Nephron (organoid): ENCODE measurements around the gene ALK.

ENCODE experiments used
- H3K27ac Mint-ChIP-seq, 3 experiments: 2 replicates each; pipeline ENCODE4 v1.8.0; 2020; ENCODE audit warnings: mixed read lengths in 3 of 3, mild to moderate bottlenecking in 2 of 3, moderate library complexity in 1 of 3
- H3K27me3 Mint-ChIP-seq: 2 replicates; pipeline ENCODE4 v1.8.0; 2021; ENCODE audit warnings: low read depth, mild to moderate bottlenecking, moderate library complexity, mixed read lengths
- H3K36me3 Mint-ChIP-seq: 2 replicates; pipeline ENCODE4 v1.8.0; 2020; ENCODE audit warnings: low read depth, mixed read lengths
- H3K4me1 Mint-ChIP-seq: 2 replicates; pipeline ENCODE4 v1.8.0; 2020; ENCODE audit warnings: mixed read lengths
- H3K4me3 Mint-ChIP-seq, 3 experiments: 2 replicates each; pipeline ENCODE4 v1.8.0; 2020; ENCODE audit warnings: mild to moderate bottlenecking in 3 of 3, mixed read lengths in 3 of 3, moderate library complexity in 2 of 3
- H3K9me3 Mint-ChIP-seq: 2 replicates; pipeline ENCODE4 v1.8.0; 2020; ENCODE audit warnings: mixed read lengths
- TF ChIP-seq, protein P1 (sequence below), 3 experiments: fragments of 200-600 bp; sonication (generic); IDR thresholded peaks; one replicate each; pipeline ENCODE4 v1.5.0; 2021; ENCODE audit warnings: antibody characterized with exemption in 3 of 3; ENCODE audit not compliant: unreplicated experiment in 3 of 3

The ALK gene

DNA sequence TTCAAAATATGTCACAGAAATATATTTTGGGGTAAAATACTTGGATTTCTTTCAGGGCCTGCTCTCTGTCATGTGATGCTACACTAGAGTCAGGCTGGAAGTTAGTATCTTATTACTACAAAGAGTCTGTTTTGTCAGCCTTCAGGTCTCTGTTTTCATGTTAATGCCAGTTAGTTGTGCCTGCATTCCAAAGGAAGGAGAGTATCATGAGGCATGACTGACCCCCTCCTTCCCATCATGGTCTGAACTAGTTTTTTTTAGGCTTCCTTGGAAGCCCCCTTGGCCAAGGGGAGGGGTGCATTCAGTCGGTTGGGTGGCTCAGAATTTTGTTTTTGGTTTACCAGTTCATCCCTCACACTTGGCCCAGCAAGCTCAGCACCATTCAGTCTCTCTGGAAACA lies 318.0 kb downstream of the ALK start:
- Mint-ChIP-seq H3K27ac (no peak overlapping the region), H3K36me3 (no peaks in the 10 kb centered on the region), H3K27me3 (no peaks in the 10 kb centered on the region), H3K4me1 (peaks cover 12% of the 10 kb centered on the region), H3K9me3 (peaks cover 5% of the 10 kb centered on the region), H3K4me3 (no peak overlapping the region)
- TF ChIP-seq, protein P1, sequence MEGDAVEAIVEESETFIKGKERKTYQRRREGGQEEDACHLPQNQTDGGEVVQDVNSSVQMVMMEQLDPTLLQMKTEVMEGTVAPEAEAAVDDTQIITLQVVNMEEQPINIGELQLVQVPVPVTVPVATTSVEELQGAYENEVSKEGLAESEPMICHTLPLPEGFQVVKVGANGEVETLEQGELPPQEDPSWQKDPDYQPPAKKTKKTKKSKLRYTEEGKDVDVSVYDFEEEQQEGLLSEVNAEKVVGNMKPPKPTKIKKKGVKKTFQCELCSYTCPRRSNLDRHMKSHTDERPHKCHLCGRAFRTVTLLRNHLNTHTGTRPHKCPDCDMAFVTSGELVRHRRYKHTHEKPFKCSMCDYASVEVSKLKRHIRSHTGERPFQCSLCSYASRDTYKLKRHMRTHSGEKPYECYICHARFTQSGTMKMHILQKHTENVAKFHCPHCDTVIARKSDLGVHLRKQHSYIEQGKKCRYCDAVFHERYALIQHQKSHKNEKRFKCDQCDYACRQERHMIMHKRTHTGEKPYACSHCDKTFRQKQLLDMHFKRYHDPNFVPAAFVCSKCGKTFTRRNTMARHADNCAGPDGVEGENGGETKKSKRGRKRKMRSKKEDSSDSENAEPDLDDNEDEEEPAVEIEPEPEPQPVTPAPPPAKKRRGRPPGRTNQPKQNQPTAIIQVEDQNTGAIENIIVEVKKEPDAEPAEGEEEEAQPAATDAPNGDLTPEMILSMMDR (IDR thresholded peaks at IDR 0.05; ENCODE audit: unreplicated experiment in 3 of 3), result no peak

DNA sequence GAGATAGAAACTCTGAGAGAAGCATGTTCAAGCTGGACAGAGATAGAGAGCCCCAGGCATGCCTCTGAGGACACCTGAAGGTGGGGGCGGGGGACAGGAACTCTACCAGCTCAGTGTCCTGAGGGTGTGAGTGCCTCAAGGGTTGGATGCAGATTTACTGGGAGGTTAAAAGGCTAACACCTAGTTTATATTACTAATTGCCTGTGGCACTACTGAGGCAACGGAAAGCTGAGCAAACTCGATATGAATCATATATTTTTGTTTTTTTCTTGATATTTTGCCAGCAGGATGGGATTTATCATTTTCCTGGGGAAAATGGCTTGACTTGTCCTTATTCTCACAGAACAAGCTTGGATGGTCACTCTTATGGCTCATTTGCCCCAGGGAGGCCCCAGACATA lies 319.5 kb downstream of the ALK start:
- Mint-ChIP-seq H3K4me1 (peaks cover 15% of the 10 kb centered on the region), H3K27me3 (no peaks in the 10 kb centered on the region), H3K4me3 (no peak overlapping the region), H3K27ac (no peak overlapping the region), H3K36me3 (no peaks in the 10 kb centered on the region), H3K9me3 (peaks cover 5% of the 10 kb centered on the region)
- TF ChIP-seq, protein P1 (IDR thresholded peaks at IDR 0.05; ENCODE audit: unreplicated experiment in 3 of 3), result no peak

DNA sequence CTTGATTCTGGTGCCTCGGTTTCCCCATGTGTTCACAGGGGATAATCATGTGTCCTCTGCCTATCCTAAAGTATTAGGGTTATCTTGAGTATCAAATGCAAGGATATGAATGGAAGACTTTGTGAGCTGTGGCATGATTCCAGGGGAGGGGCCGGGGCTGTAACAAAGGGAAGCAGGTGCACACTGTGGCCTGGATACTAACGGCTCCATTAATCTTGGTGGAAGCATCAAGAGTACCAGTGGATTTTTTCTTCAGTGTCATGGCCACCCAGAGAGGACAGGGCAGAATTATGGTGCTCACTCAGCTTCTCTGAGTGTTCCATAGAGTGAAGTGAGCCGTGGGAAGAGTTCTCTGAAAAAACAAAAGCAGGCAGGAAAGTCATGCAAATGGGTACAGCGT lies 320.1 kb downstream of the ALK start:
- Mint-ChIP-seq H3K36me3 (no peaks in the 10 kb centered on the region), H3K27ac (no peak overlapping the region), H3K9me3 (peaks cover 5% of the 10 kb centered on the region), H3K4me3 (no peak overlapping the region), H3K4me1 (peaks cover 16% of the 10 kb centered on the region), H3K27me3 (no peaks in the 10 kb centered on the region)
- TF ChIP-seq, protein P1 (IDR thresholded peaks at IDR 0.05; ENCODE audit: unreplicated experiment in 3 of 3), result no peak

DNA sequence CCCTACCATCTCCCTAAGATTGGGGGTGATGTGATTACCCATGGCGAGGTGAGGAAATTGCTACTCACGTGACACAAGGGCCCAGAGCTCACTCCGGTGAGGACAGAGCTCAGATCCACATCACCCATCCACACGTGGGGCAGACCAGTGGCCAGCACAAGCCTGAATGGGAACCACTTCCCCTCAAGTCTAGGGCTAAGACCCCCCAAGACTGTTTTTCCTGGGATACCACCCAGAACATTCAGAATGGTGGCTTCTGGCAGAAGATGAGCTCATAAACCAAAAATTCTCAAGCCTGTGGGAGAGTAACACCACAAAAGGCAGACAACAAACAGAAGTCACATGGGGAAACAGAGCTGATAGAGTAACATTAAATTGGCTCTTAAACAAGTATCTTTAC lies 321.4 kb downstream of the ALK start:
- H3K4me3 Mint-ChIP-seq, result no peak overlapping the region
- H3K9me3 Mint-ChIP-seq, result peaks cover 5% of the 10 kb centered on the region
- H3K27me3 Mint-ChIP-seq, result no peaks in the 10 kb centered on the region
- no peaks in the 10 kb centered on the region for H3K36me3 Mint-ChIP-seq
- TF ChIP-seq, protein P1 (IDR thresholded peaks at IDR 0.05; ENCODE audit: unreplicated experiment in 3 of 3), result no peak
- H3K4me1 Mint-ChIP-seq, result peaks cover 16% of the 10 kb centered on the region
- no peak overlapping the region for H3K27ac Mint-ChIP-seq

DNA sequence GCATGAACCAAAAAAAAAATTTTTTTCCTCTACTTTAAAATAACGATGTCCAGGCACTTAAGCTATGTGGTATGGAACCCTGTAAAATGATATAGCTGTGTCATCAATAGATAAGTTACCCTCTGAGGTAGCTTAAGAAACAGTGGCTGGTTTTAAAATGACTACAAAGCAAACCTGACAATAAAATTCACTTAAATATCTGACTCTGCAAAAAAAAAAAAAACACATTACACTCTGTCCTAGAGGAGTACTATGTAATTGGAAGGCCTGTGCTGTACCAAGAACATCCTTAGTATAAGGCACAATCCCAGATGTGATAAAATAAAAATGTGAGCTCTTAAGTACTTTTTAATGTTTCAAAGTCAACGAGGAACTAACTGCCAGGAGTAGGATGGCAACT lies 322.4 kb downstream of the ALK start:
- Mint-ChIP-seq H3K27me3 (no peaks in the 10 kb centered on the region), H3K4me1 (peaks cover 16% of the 10 kb centered on the region), H3K27ac (no peak overlapping the region), H3K9me3 (peaks cover 5% of the 10 kb centered on the region), H3K4me3 (no peak overlapping the region), H3K36me3 (no peaks in the 10 kb centered on the region)
- TF ChIP-seq, protein P1 (IDR thresholded peaks at IDR 0.05; ENCODE audit: unreplicated experiment in 3 of 3), result no peak

DNA sequence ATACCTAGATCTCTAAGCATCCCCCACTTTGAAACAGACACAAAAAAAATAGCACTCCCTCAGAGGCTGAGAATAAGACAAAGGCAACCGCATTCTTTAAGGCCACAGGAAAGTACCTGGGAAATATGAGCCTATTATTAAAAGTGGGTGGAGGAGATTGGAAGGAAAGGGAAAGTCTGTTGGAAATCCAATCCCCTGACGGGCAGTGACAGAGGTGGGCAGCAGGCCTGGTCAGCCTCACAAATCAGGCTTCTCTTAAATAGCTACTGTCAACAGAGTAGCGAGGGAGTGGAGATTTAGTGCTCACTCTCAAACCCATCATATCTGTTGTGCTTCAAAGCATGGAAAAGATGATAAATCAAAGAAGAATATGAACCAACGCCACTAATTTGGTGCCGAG lies 324.4 kb downstream of the ALK start:
- H3K4me3 Mint-ChIP-seq, result no peak overlapping the region
- TF ChIP-seq, protein P1 (IDR thresholded peaks at IDR 0.05; ENCODE audit: unreplicated experiment in 3 of 3), result no peak
- peaks cover 12% of the 10 kb centered on the region for H3K27me3 Mint-ChIP-seq

More for the DNA sequence above, 324.4 kb downstream of the ALK start:
- Mint-ChIP-seq H3K9me3 (peaks cover 5% of the 10 kb centered on the region), H3K36me3 (no peaks in the 10 kb centered on the region), H3K4me1 (peaks cover 16% of the 10 kb centered on the region), H3K27ac (no peak overlapping the region)
